Testis (tissue), 3 donors: Measurements from ENCODE around the gene GABRA1. TPM values are rescaled to one million over a fixed set of nuclear protein-coding genes. Genes with fewer than 3 reads are reported as not detected.

Source experiments
- DNase-seq: peaks from one replicate; pipeline ENCODE4 v3.0.0-alpha.2; 2019
- H3K27ac ChIP-seq, 2 donors: fragments of 200-600 bp; sonication (generic); one replicate each; pipeline ENCODE4 v1.5.1; 2019
- H3K27me3 ChIP-seq: fragments of 200-600 bp; sonication (generic); one replicate; pipeline ENCODE4 v1.5.1; 2019
- H3K36me3 ChIP-seq: fragments of 200-600 bp; sonication (generic); one replicate; pipeline ENCODE4 v1.5.1; 2017; ENCODE audit warnings: low read depth; ENCODE audit errors: missing control alignments
- H3K4me1 ChIP-seq: fragments of 200-600 bp; sonication (generic); one replicate; pipeline ENCODE4 v1.5.1; 2019
- H3K4me3 ChIP-seq, 2 donors: fragments of 200-600 bp; sonication (generic); one replicate each; pipeline ENCODE4 v1.5.1; 2017 to 2019
- H3K9me3 ChIP-seq: fragments of 200-600 bp; sonication (generic); one replicate; pipeline ENCODE4 v1.5.1; 2017
- CTCF ChIP-seq, 3 experiments: fragments of 450-650 bp in 2 of 3; fragments of 200-600 bp in 1 of 3; sonication (generic) in 1 of 3; IDR thresholded peaks; one replicate each; pipeline ENCODE4 v1.5.1; 2016 to 2019; ENCODE audit warnings: antibody characterized with exemption in 3 of 3, mild to moderate bottlenecking in 2 of 3, moderate library complexity in 1 of 3
- POLR2A ChIP-seq: fragments of 450-650 bp; IDR thresholded peaks from one replicate; pipeline ENCODE4 v1.6.1; 2017; ENCODE audit warnings: antibody characterized with exemption, mild to moderate bottlenecking, moderate library complexity
- WGBS, 2 donors: methylation state at CpG; one replicate each; pipeline ENCODE4 v1.1.5; 2018; 5-methylcytosine and 5-hydroxymethylcytosine counted together
- intact Hi-C: fragments of 100-400 bp; cut with DNase I; formaldehyde crosslinking; loops from one replicate; pipeline ENCODE4 v1.15.1; 2023; ENCODE audit warnings: low total_unique reads
- polyA plus RNA-seq: library from polyadenylated mRNA; stranded (reverse); fragments of 350-450 nt; fragmentation: Illumina TruSeq; extraction: RNeasy Lipid Tissue Mini Kit (QIAGEN cat#74804); gene quantifications from one replicate; pipeline ENCODE4 v1.2.3, GENCODE V29; 2014; ENCODE audit warnings: low read depth, low replicate concordance; ENCODE audit not compliant: insufficient read depth
- total RNA-seq, 2 donors: library from RNA; depleted of rRNA; stranded (reverse); fragments of >200 nt; gene quantifications; one replicate each; pipeline ENCODE4 v1.2.3, GENCODE V29; 2016

Gene GABRA1
- total and polyA plus RNA-seq, 3 donors from 2014 or later, result 0.12 TPM; not detected in 2

GRCh38 chr5:161900981-161901380 is 53.1 kb downstream of the GABRA1 start:
- no peak overlapping the region for H3K27ac ChIP-seq
- intact Hi-C loops, result no loop called here
- H3K4me3 ChIP-seq, result no peak overlapping the region
- H3K4me1 ChIP-seq, result no peaks in the 10 kb centered on the region
- DNase-seq, result no peak
- no peaks in the 10 kb centered on the region for H3K27me3 ChIP-seq
- no peak for TF ChIP-seq POLR2A
- TF ChIP-seq CTCF (IDR thresholded peaks at IDR 0.05), result no peak
- no peaks in the 10 kb centered on the region for H3K36me3 ChIP-seq
- no peaks in the 10 kb centered on the region for H3K9me3 ChIP-seq
- WGBS, 2 donors, result 93 to 97% methylated on average over 1 of the region's 1 CpG

DNA sequence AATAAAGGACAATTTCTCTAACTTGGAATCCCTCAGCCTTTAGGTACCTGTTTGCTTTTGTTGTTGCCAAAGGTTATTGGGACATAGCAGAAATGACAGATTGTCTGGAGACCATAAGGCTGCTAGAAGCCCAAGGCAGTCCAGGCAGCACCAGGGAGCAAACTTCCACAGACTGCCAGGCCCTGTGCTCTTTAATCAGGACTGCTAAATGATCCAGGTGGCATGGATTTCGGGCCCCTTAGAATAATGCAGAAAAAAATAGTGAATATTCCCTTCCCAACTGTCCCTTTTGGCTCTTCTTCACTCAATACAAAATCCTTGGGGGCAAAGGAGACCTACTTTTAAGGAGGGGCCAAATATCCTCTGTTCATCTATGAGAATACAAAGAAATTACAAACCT is 73.9 kb downstream of the GABRA1 start:
- Histone ChIP-seq H3K4me3 (no peak overlapping the region), H3K4me1 (no peaks in the 10 kb centered on the region), H3K27me3 (no peaks in the 10 kb centered on the region), H3K27ac (no peak overlapping the region), H3K36me3 (no peaks in the 10 kb centered on the region), H3K9me3 (no peaks in the 10 kb centered on the region)
- TF ChIP-seq POLR2A (no peak), CTCF (IDR thresholded peaks at IDR 0.05) (no peak)
- intact Hi-C loops, result no loop called here
- DNase-seq, result no peak
- 73 to 85% methylated on average over 1 of the region's 1 CpG for WGBS, 2 donors

- intact Hi-C loops, result no loop called here
- Histone ChIP-seq H3K4me1 (no peaks in the 10 kb centered on the region), H3K27ac (no peak overlapping the region), H3K27me3 (no peaks in the 10 kb centered on the region), H3K36me3 (no peaks in the 10 kb centered on the region), H3K4me3 (no peak overlapping the region), H3K9me3 (no peaks in the 10 kb centered on the region)
- DNase-seq, result no peak
- TF ChIP-seq POLR2A, result no peak
- no peak for TF ChIP-seq CTCF (IDR thresholded peaks at IDR 0.05)
- 82 to 93% methylated on average over 3 of the region's 3 CpGs for WGBS, 2 donors
These were observed 76.3 kb downstream of the GABRA1 start for GRCh38 chr5:161924270-161924669.

DNA sequence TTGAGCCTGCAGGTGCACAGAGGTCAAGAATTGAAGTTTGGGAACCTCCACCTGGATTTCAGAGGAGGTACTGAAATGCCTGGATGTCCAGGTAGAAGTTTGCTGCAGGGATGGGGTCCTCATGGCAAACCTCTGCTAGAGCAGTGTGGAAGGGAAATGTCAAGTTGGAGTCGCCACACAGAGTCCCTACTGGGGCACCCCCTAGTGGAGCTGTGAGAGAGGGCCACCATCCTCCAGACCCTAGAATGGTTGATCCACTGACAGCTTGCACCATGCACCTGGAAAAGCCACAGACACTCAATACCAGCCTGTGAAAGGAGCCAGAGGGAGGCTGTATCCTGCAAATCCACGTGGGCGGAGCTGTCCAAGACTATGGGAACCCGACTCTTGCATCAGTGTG is 78.0 kb downstream of the GABRA1 start:
- Histone ChIP-seq H3K27me3 (no peaks in the 10 kb centered on the region), H3K27ac (no peak overlapping the region), H3K4me1 (no peaks in the 10 kb centered on the region), H3K4me3 (no peak overlapping the region), H3K36me3 (no peaks in the 10 kb centered on the region), H3K9me3 (no peaks in the 10 kb centered on the region)
- intact Hi-C loops, result no loop called here
- TF ChIP-seq POLR2A (no peak), CTCF (IDR thresholded peaks at IDR 0.05) (no peak)
- 82 to 87% methylated on average over 3 to 4 of the region's 4 CpGs for WGBS, 2 donors
- no peak for DNase-seq

- H3K4me1 ChIP-seq, result no peaks in the 10 kb centered on the region
- H3K27me3 ChIP-seq, result no peaks in the 10 kb centered on the region
- no peak overlapping the region for H3K4me3 ChIP-seq
- TF ChIP-seq POLR2A, result no peak
- no peak for TF ChIP-seq CTCF (IDR thresholded peaks at IDR 0.05)
- no peaks in the 10 kb centered on the region for H3K36me3 ChIP-seq
- WGBS, 2 donors, result 82 to 83% methylated on average over 3 of the region's 3 CpGs
- intact Hi-C loops, result no loop called here
- no peak for DNase-seq
- no peaks in the 10 kb centered on the region for H3K9me3 ChIP-seq
- no peak overlapping the region for H3K27ac ChIP-seq
These were observed 86.6 kb downstream of the GABRA1 start for GRCh38 chr5:161934486-161934885.
